Endothelial cell of umbilical vein (primary cell): Measurements from ENCODE around the gene BEX1. TPM values are rescaled to one million over a fixed set of nuclear protein-coding genes. Genes with fewer than 3 reads are reported as not detected.

Source experiments
- BruUV-seq: library from RNA; stranded (reverse); fragments of 400-500 nt; replicated peaks from 2 replicates; lab custom pipeline; 2021; lab: Mats Ljungman, UMichigan
- CTCF ChIA-PET: fragments of 300-600, 350-600 bp; sonication (Branson Sonifier 250); formaldehyde crosslinking; loops from one replicate; lab custom pipeline; 2021; ENCODE audit warnings: antibody characterized with exemption, inconsistent platforms; lab: Charles Lee
- POLR2A ChIA-PET: fragments of 300-600, 350-600 bp; sonication (Branson Sonifier 250); formaldehyde crosslinking; loops from one replicate; lab custom pipeline; 2021; ENCODE audit warnings: antibody characterized with exemption, inconsistent platforms; lab: Charles Lee
- DNase-seq: peaks from one replicate; pipeline ENCODE4 v3.0.0-alpha.2; 2011; ENCODE audit warnings: low read depth, low spot score
- FAIRE-seq: peaks from 2 replicates; lab custom pipeline; 2011; peaks lifted over from hg19 to GRCh38; lab: Jason Lieb, UNC
- H2AFZ ChIP-seq: 2 replicates; pipeline ENCODE4 v1.6.0; 2012; ENCODE audit warnings: low read depth, low read length, control low read depth, inconsistent platforms
- H3K27ac ChIP-seq: 2 replicates; pipeline ENCODE4 v1.5.1; 2011; ENCODE audit warnings: low read depth, mild to moderate bottlenecking, control low read depth, low read length, moderate library complexity; ENCODE audit not compliant: insufficient read depth
- H3K27me3 ChIP-seq, 2 experiments: 2 replicates each; pipeline versions ENCODE4 v1.6.0 to v1.6.1; 2011; ENCODE audit warnings: low read length in 2 of 2, mixed read lengths in 1 of 2; ENCODE audit not compliant: control insufficient read depth in 2 of 2, insufficient read depth in 2 of 2
- H3K36me3 ChIP-seq, 2 experiments: 2 replicates in 1 of 2; 3 replicates in 1 of 2; pipeline ENCODE4 v1.5.1; 2011; ENCODE audit warnings: low read length in 2 of 2, mild to moderate bottlenecking in 1 of 2, moderate library complexity in 1 of 2; ENCODE audit not compliant: control insufficient read depth in 2 of 2, insufficient read depth in 2 of 2; ENCODE audit errors: extremely low read depth in 1 of 2
- H3K4me1 ChIP-seq: 3 replicates; pipeline ENCODE4 v1.5.1; 2011; ENCODE audit warnings: mild to moderate bottlenecking, low read length; ENCODE audit not compliant: control insufficient read depth, insufficient read depth; ENCODE audit errors: extremely low read depth
- H3K4me2 ChIP-seq: 2 replicates; pipeline ENCODE4 v1.6.1; 2011; ENCODE audit warnings: low read length, control low read depth, mixed read lengths; ENCODE audit not compliant: insufficient read depth
- H3K4me3 ChIP-seq, 3 experiments: fragments of 200-600 bp in 1 of 3; sonication (generic), shearing (Covaris generic) in 1 of 3; replicated peaks in 1 of 3; 2 replicates each; pipeline ENCODE4 v1.5.1; 2011 to 2016; ENCODE audit warnings: control low read depth in 3 of 3, low read length in 3 of 3, mild to moderate bottlenecking in 2 of 3, inconsistent platforms in 1 of 3, low read depth in 1 of 3, moderate library complexity in 1 of 3; ENCODE audit not compliant: insufficient read depth in 1 of 3
- H3K79me2 ChIP-seq: 2 replicates; pipeline ENCODE4 v1.6.0; 2012; ENCODE audit warnings: low read length, inconsistent platforms; ENCODE audit not compliant: control insufficient read depth, insufficient read depth
- H3K9ac ChIP-seq: replicated peaks from 2 replicates; pipeline ENCODE3; 2011; ENCODE audit warnings: low read length, control low read depth; ENCODE audit not compliant: insufficient read depth; ENCODE audit errors: extremely low read depth
- H3K9me1 ChIP-seq: replicated peaks from 3 replicates; pipeline ENCODE4 v1.6.0; 2011; ENCODE audit warnings: mild to moderate bottlenecking, low read length; ENCODE audit not compliant: control insufficient read depth, insufficient read depth; ENCODE audit errors: extremely low read depth
- H3K9me3 ChIP-seq: replicated peaks from 2 replicates; pipeline ENCODE4 v1.5.1; 2012; ENCODE audit warnings: low read length, inconsistent platforms; ENCODE audit not compliant: control insufficient read depth, insufficient read depth
- H4K20me1 ChIP-seq: replicated peaks from 2 replicates; pipeline ENCODE3; 2011; ENCODE audit warnings: mild to moderate bottlenecking, low read length; ENCODE audit not compliant: control insufficient read depth, insufficient read depth; ENCODE audit errors: extremely low read depth
- EZH2 ChIP-seq: IDR thresholded peaks from 2 replicates; pipeline ENCODE4 v1.6.1; 2012; ENCODE audit warnings: borderline replicate concordance, low read depth, mild to moderate bottlenecking, moderate library complexity, low read length, inconsistent platforms; ENCODE audit not compliant: severe bottlenecking
- FOS ChIP-seq: IDR thresholded peaks from 2 replicates; pipeline ENCODE4 v1.6.1; 2011; ENCODE audit warnings: mild to moderate bottlenecking, low read length, moderate library complexity, borderline replicate concordance; ENCODE audit not compliant: insufficient read depth
- GATA2 ChIP-seq: IDR thresholded peaks from 2 replicates; pipeline ENCODE4 v1.7.0; 2011; ENCODE audit warnings: low read depth, mild to moderate bottlenecking, moderate library complexity, mixed read lengths, low read length; ENCODE audit not compliant: insufficient read length, insufficient read depth
- JUN ChIP-seq: IDR thresholded peaks from 2 replicates; pipeline ENCODE4 v1.6.1; 2011; ENCODE audit warnings: borderline replicate concordance, low read depth; ENCODE audit not compliant: insufficient read length, insufficient read depth
- MYC ChIP-seq: IDR thresholded peaks from one replicate; pipeline ENCODE4 v1.6.1; 2011; ENCODE audit warnings: mild to moderate bottlenecking, low read depth, low read length
- POLR2A ChIP-seq: IDR thresholded peaks from 2 replicates; pipeline ENCODE4 v1.6.1; 2012; ENCODE audit warnings: low read depth, mild to moderate bottlenecking, control low read depth, low read length
- POLR2AphosphoS5 ChIP-seq: IDR thresholded peaks from 2 replicates; pipeline ENCODE4 v1.6.1; 2012; ENCODE audit warnings: low read depth, mild to moderate bottlenecking, control low read depth, low read length, moderate library complexity; ENCODE audit not compliant: insufficient read depth
- dilution Hi-C: fragments of 300-500 bp; cut with MboI; formaldehyde crosslinking; loops from one replicate; pipeline ENCODE4 v1.15.0; 2019; ENCODE audit warnings: low sequenced_read_pairs; ENCODE audit not compliant: extremely low pct_ligation_motif_present
- intact Hi-C: fragments of 100-400 bp; cut with micrococcal nuclease; formaldehyde crosslinking; loops from one replicate; pipeline ENCODE4 v1.10.0; 2022
- polyA plus RNA-seq, 4 experiments: library from polyadenylated mRNA; depleted of rRNA in 3 of 4; stranded (reverse) in 3 of 4; unstranded in 1 of 4; fragments of >200 nt; gene quantifications; 2 replicates each; pipeline versions ENCODE4 v1.2.1 to v1.2.3, GENCODE V29; 2011 to 2012; ENCODE audit warnings: missing spikeins in 1 of 4
- total RNA-seq: library from RNA; stranded (reverse); gene quantifications from 2 replicates; pipeline ENCODE4 v1.2.3, GENCODE V29; 2021
- TF ChIP-seq, protein P1 (sequence below), 2 donors: IDR thresholded peaks; 1 replicate in 1 of 2; 2 replicates in 1 of 2; pipeline ENCODE4 v1.5.1; 2011; ENCODE audit warnings: low read length in 2 of 2, mild to moderate bottlenecking in 2 of 2, moderate library complexity in 2 of 2, control low read depth in 1 of 2, inconsistent platforms in 1 of 2, low read depth in 1 of 2; ENCODE audit not compliant: insufficient read depth in 1 of 2; ENCODE audit errors: extremely low read depth in 1 of 2
- TF ChIP-seq, protein P2 (sequence below): IDR thresholded peaks from 2 replicates; pipeline ENCODE4 v1.6.1; 2011; ENCODE audit not compliant: insufficient read depth, insufficient read length

Gene BEX1
- total and polyA plus RNA-seq, 2 donors (not counting 3 experiments of a cell fraction or from before 2014, with no cell fraction given) = 0.19 to 0.46 TPM

GRCh38 chrX:103092942-103093341, 29.0 kb upstream of the BEX1 start, which contains the start of gene NXF3:
Gene NXF3, minus strand, starts transcription at chrX:103093143. Its CDS starts 120 bp downstream, at chrX:103093023.
- Histone ChIP-seq H2AFZ (no peak within 1 kb of the TSS), H3K36me3 (no peaks in the 10 kb centered on the region), H3K4me3 (no peak within 1 kb of the TSS), H3K9ac (no peak within 1 kb of the TSS), H3K79me2 (no peaks in the 10 kb centered on the region), H3K9me1 (no peaks in the 10 kb centered on the region), H4K20me1 (no peaks in the 10 kb centered on the region), H3K9me3 (no peaks in the 10 kb centered on the region), H3K4me2 (no peak within 1 kb of the TSS), H3K4me1 (no peaks in the 10 kb centered on the region), H3K27me3 (no peaks in the 10 kb centered on the region), H3K27ac (no peak within 1 kb of the TSS)
- intact Hi-C loops = no loop called here
- no peak for DNase-seq
- ChIA-PET POLR2A (no interaction called here), CTCF (no interaction called here)
- no peak for FAIRE-seq
- no peak for TF ChIP-seq GATA2
- no peak for TF ChIP-seq POLR2AphosphoS5
- TF ChIP-seq, protein P1, sequence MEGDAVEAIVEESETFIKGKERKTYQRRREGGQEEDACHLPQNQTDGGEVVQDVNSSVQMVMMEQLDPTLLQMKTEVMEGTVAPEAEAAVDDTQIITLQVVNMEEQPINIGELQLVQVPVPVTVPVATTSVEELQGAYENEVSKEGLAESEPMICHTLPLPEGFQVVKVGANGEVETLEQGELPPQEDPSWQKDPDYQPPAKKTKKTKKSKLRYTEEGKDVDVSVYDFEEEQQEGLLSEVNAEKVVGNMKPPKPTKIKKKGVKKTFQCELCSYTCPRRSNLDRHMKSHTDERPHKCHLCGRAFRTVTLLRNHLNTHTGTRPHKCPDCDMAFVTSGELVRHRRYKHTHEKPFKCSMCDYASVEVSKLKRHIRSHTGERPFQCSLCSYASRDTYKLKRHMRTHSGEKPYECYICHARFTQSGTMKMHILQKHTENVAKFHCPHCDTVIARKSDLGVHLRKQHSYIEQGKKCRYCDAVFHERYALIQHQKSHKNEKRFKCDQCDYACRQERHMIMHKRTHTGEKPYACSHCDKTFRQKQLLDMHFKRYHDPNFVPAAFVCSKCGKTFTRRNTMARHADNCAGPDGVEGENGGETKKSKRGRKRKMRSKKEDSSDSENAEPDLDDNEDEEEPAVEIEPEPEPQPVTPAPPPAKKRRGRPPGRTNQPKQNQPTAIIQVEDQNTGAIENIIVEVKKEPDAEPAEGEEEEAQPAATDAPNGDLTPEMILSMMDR (IDR thresholded peaks at IDR 0.05; ENCODE audit: extremely low read depth in 1 of 2, insufficient read depth in 1 of 2, low read depth in 1 of 2, low read length in 2 of 2) = no peak
- TF ChIP-seq, protein P2, sequence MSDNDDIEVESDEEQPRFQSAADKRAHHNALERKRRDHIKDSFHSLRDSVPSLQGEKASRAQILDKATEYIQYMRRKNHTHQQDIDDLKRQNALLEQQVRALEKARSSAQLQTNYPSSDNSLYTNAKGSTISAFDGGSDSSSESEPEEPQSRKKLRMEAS = no peak
- no peak for TF ChIP-seq MYC
- TF ChIP-seq FOS = no peak
- no peak for TF ChIP-seq POLR2A
- TF ChIP-seq JUN = no peak
- no peak for TF ChIP-seq EZH2
- no TSS peak for BruUV-seq
- dilution Hi-C loops = no loop called here
